ACC112 (cell line): ENCODE data around the gene KDELR3.
A peak's percentile ranks its signal among the peaks of the same experiment; 100 is the strongest.

Source experiments
- H2AFZ ChIP-seq: fragments of 200-600 bp; sonication (generic); one replicate; pipeline ENCODE4 v1.6.0; 2017; ENCODE audit warnings: antibody characterized with exemption, low read length; ENCODE audit not compliant: unreplicated experiment
- H3K27ac ChIP-seq: fragments of 200-600 bp; sonication (generic); 2 replicates; pipeline ENCODE4 v1.5.1; 2014; ENCODE audit warnings: low read depth, mild to moderate bottlenecking, antibody characterized with exemption, low read length, moderate library complexity
- H3K27me3 ChIP-seq: fragments of 200-600 bp; sonication (generic); 2 replicates; pipeline ENCODE4 v1.6.1; 2014; ENCODE audit warnings: mild to moderate bottlenecking, antibody characterized with exemption, low read length, moderate library complexity, mixed read lengths; ENCODE audit not compliant: insufficient read depth
- H3K36me3 ChIP-seq: fragments of 200-600 bp; sonication (generic); 2 replicates; pipeline ENCODE4 v1.6.1; 2016; ENCODE audit warnings: mild to moderate bottlenecking, antibody characterized with exemption, low read length, moderate library complexity, mixed read lengths; ENCODE audit not compliant: insufficient read depth
- H3K4me1 ChIP-seq: fragments of 200-600 bp; sonication (generic); one replicate; pipeline ENCODE4 v1.6.1; 2016; ENCODE audit warnings: low read length, mixed read lengths; ENCODE audit not compliant: insufficient read depth, unreplicated experiment, control insufficient read depth
- H3K4me3 ChIP-seq: fragments of 200-600 bp; sonication (generic); 2 replicates; pipeline ENCODE4 v1.5.1; 2014; ENCODE audit warnings: mild to moderate bottlenecking, low read depth, low read length
- H3K79me2 ChIP-seq: fragments of 200-600 bp; sonication (generic); one replicate; pipeline ENCODE4 v1.6.0; 2016; ENCODE audit warnings: low read length; ENCODE audit not compliant: control insufficient read depth, unreplicated experiment, insufficient read depth

The KDELR3 gene

DNA sequence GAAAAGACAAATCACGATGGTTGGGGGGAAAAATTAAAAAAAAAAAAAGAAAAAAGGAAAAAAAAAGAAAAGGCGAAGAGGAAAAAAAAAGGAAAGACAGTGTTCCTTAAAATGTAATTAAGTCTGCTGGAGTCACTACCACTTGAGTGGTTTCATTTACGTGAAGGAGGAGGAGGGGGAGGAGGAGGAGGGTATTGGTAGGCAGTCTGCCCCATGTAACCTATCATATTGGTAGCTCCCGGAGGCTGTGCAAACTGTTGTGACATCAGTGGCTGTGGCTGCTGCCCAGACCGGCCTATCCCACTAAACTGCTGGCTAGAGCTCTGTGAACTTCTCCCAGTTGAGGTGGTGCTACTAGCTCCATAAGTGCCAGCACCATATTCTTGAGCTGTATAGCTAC lies 17.9 kb downstream of the KDELR3 start:
- peaks cover 4% of the 10 kb centered on the region for H3K4me1 ChIP-seq
- no peak overlapping the region for H2AFZ ChIP-seq
- peaks cover 57% of the 10 kb centered on the region for H3K36me3 ChIP-seq
- no peaks in the 10 kb centered on the region for H3K27me3 ChIP-seq
- H3K27ac ChIP-seq: no peak overlapping the region
- H3K4me3 ChIP-seq: no peak overlapping the region
- peaks cover 13% of the 10 kb centered on the region for H3K79me2 ChIP-seq

DNA sequence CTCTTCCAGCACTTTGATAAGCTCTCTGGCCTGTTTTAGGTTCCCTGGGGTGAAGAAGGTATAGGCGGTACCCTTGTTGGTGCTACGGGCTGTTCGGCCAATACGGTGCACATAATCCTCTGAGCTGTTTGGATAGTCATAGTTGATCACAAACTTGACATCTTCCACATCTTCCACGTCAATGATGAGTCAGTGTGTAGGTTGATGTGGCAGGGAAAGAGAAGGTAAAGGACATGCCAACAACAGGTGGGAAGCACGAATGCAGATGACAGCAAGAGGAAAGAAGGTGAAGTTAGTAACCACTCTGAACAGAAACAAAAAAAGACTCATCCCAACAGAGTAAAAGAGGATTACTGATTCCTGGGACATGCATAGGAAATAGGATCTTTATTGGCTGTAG lies 20.1 kb downstream of the KDELR3 start:
- no peak overlapping the region for H3K4me3 ChIP-seq
- H3K27ac ChIP-seq: peak overlapping the region; percentile 34; the same call in 1 of the 2 replicates
- peaks cover 21% of the 10 kb centered on the region for H3K4me1 ChIP-seq
- H3K27me3 ChIP-seq: no peaks in the 10 kb centered on the region
- peaks cover 54% of the 10 kb centered on the region for H3K36me3 ChIP-seq
- H2AFZ ChIP-seq: no peak overlapping the region
- peaks cover 13% of the 10 kb centered on the region for H3K79me2 ChIP-seq

DNA sequence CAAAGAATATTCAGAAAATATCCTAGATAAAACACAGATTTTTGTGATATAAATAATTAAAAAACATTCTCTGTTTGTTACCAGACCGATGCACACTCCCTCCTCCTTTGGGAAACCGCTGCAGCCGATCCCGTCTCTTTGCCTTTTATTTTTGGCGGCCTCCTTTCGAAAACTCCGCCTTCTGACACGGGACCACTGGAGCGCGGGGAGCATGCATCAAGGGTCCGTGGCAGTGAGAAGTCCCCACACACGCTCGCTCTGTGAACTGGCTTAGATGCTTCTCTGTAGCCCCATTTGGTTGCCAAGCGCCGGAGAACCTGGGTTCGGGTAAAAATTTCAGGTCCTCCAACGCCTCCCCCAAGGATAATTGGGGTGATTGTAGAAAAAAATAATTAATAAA lies 21.2 kb downstream of the KDELR3 start:
- H2AFZ ChIP-seq: no peak overlapping the region
- H3K79me2 ChIP-seq: peaks cover 25% of the 10 kb centered on the region
- peaks cover 51% of the 10 kb centered on the region for H3K36me3 ChIP-seq
- H3K4me1 ChIP-seq: peaks cover 33% of the 10 kb centered on the region
- no peaks in the 10 kb centered on the region for H3K27me3 ChIP-seq
- no peak overlapping the region for H3K4me3 ChIP-seq
- no peak overlapping the region for H3K27ac ChIP-seq

DNA sequence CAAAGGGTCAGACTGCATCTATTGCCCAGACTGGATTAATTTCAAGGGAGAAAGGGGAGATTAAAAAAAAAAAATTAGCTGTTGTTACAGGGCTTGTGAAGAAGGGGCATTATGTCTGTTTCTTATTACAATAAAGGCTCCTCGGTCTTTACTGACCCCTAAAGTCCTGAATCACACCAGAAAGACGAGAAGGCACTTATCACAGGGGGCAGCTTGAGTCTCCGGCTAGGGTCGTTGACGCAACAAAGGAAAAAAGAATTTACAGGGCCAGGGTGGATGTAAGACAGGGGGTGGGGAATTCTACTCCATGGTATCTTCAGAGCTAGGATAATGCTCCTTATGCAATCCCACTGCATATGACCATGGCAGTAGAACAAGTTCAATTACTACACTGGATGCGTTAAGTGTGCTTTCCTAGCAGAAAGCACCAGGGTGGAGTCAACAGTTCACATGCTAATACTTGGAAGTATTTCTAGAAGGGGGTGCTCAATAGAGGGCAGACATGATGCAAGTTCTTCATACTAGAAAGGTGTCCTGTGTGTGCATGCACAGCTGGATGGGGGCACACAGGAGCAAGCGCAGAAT lies 21.8 kb downstream of the KDELR3 start:
- Histone ChIP-seq H2AFZ (no peak overlapping the region), H3K79me2 (peaks cover 29% of the 10 kb centered on the region), H3K27ac (no peak overlapping the region), H3K27me3 (no peaks in the 10 kb centered on the region), H3K4me1 (peaks cover 38% of the 10 kb centered on the region), H3K36me3 (peaks cover 55% of the 10 kb centered on the region), H3K4me3 (no peak overlapping the region)

DNA sequence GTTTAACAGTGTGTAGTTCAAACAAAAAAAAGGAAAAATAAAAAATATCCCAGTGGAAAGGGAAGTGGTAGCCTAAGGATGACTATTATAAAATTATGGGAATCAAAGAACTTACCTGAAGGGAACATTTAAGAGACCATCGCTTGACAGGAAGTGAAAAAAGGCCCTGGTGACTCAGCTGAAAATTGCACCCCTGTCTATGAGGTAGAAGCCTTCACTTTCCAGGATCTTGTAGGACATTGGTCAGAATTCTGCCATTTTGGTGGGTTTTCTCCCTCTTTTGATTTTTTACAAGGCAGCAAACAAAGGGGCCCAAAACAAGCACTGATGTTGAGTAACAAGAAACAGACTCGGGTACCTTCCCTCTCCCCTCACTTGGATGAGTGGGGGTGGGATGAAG lies 22.6 kb downstream of the KDELR3 start:
- Histone ChIP-seq H3K36me3 (peaks cover 54% of the 10 kb centered on the region), H3K27ac (peak overlapping the region; percentile 53), H2AFZ (no peak overlapping the region), H3K79me2 (peaks cover 35% of the 10 kb centered on the region), H3K4me3 (no peak overlapping the region), H3K4me1 (peaks cover 44% of the 10 kb centered on the region), H3K27me3 (no peaks in the 10 kb centered on the region)

DNA sequence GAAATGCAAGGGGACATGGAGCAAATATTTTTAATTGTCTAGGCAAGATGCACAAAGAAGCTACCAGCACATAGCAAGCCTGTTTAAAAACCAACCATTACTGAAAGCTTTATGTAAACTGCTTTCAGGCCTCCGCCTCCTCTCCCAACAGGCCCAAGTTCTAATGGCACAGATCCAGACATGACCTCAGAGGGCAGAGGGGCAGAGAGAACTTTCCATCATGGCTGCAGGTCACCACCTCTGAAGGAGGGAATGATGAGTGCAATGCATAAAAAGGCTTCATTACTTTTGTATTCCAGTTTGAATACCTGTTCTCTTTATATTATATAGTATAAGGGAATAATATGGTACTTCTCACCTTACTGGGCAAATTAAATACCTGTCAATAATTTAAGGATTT lies 23.0 kb downstream of the KDELR3 start:
- no peaks in the 10 kb centered on the region for H3K27me3 ChIP-seq
- H3K79me2 ChIP-seq: peaks cover 37% of the 10 kb centered on the region
- no peak overlapping the region for H3K4me3 ChIP-seq
- H3K27ac ChIP-seq: peak overlapping the region; percentile 53
- H3K36me3 ChIP-seq: peaks cover 57% of the 10 kb centered on the region
- peaks cover 49% of the 10 kb centered on the region for H3K4me1 ChIP-seq
- no peak overlapping the region for H2AFZ ChIP-seq

DNA sequence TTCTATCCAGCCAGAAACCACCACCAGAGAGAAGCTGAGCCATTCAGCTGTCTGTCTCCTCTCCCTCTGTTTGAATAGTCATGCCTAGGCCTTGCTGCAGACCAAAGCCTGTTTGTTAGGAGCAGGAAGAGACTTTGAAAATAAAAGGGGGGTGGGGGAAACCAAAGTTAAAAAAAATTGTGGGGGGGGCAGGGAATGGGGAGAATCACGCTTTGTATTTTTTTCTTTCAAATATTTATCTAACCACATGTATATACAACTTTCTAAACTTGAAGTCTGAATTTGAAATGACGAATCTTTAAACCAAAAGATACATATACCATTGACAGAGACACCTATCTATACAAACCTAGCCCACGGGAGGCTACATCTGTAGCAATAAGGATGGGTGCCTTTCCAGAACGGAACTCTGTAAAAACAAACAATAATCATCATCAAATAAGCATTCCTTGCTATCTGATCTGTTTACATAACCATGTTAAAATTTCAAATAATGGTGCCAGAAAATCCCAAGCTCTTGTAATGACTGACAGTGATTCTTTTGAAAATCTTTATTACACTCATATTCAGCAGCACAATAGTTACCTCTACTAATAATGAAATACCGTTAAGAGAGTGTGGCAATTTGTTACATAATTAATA lies 23.9 kb downstream of the KDELR3 start:
- Histone ChIP-seq H3K36me3 (peaks cover 59% of the 10 kb centered on the region), H3K27me3 (no peaks in the 10 kb centered on the region), H3K79me2 (peaks cover 40% of the 10 kb centered on the region), H3K27ac (peak overlapping the region; percentile 38; the same call in 1 of the 2 replicates), H2AFZ (no peak overlapping the region), H3K4me1 (peaks cover 55% of the 10 kb centered on the region), H3K4me3 (no peak overlapping the region)

DNA sequence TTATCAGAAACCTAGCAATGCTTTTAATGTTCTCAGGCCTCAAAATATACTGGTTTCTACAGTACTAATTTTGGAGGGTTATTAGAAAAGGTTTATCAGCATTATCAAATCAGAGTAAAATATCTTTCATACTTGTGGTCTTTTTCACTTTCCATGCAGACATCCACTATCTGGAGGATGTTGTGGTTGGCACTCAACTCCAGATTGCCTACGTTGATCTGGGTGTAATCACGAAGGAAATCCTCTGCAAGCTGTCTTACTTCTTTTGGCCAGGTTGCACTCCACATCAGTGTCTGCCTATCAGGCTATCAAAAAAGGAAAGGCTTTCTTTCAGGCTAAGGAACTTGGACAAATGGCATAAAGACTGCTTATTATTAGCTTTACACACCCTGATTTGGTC lies 26.6 kb downstream of the KDELR3 start:
- peaks cover 58% of the 10 kb centered on the region for H3K79me2 ChIP-seq
- H3K36me3 ChIP-seq: peaks cover 63% of the 10 kb centered on the region
- peak overlapping the region; percentile 9; the same call in 1 of the 2 replicates for H3K4me3 ChIP-seq
- H3K27me3 ChIP-seq: no peaks in the 10 kb centered on the region
- peaks cover 55% of the 10 kb centered on the region for H3K4me1 ChIP-seq
- peak overlapping the region; percentile 81 for H3K27ac ChIP-seq
- no peak overlapping the region for H2AFZ ChIP-seq

DNA sequence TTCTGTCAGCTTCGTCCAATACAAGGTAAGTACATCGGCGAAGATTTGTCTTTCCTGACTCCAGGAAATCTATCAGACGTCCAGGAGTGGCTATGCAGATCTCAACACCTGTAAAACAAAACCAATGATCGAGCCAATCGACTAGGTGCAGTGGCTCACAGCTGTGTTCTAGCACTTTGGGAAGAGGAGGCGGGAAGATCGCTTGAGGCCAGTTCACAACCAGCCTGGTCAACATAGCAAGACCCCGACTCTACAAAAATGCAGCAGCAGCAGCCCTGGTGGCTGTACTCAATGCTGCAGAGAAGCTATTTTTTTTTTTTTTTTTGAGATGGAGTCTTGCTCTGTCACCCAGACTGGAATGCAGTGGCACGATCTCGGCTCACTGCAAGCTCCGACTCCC lies 27.0 kb downstream of the KDELR3 start:
- peaks cover 61% of the 10 kb centered on the region for H3K36me3 ChIP-seq
- H3K27me3 ChIP-seq: no peaks in the 10 kb centered on the region
- peak overlapping the region; percentile 81 for H3K27ac ChIP-seq
- H2AFZ ChIP-seq: no peak overlapping the region
- peaks cover 56% of the 10 kb centered on the region for H3K79me2 ChIP-seq
- H3K4me1 ChIP-seq: peaks cover 55% of the 10 kb centered on the region
- no peak overlapping the region for H3K4me3 ChIP-seq

DNA sequence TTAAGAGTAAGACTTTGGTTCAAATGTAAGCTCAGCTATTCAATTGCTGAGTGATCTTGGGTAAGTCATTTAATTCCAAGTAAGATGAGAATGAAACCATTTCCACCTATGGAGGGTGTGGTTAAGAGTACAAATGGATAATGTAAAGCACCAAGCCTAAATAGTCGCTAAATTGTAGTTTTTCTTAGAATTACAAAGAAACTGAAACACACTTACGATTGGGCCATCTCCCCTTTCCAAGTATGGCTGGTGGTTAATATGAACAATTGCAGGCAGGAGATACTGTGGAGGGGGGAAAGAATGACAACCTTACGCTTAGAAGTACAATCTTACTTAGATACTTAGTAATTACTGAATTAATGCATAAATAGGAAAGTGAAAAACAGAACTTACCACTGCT lies 30.0 kb downstream of the KDELR3 start:
- peaks cover 47% of the 10 kb centered on the region for H3K4me1 ChIP-seq
- peaks cover 73% of the 10 kb centered on the region for H3K79me2 ChIP-seq
- H2AFZ ChIP-seq: no peak overlapping the region
- H3K27ac ChIP-seq: no peak overlapping the region
- H3K27me3 ChIP-seq: no peaks in the 10 kb centered on the region
- H3K4me3 ChIP-seq: no peak overlapping the region
- H3K36me3 ChIP-seq: peaks cover 54% of the 10 kb centered on the region
